ENCODE results near the gene LRRFIP2.

DNA sequence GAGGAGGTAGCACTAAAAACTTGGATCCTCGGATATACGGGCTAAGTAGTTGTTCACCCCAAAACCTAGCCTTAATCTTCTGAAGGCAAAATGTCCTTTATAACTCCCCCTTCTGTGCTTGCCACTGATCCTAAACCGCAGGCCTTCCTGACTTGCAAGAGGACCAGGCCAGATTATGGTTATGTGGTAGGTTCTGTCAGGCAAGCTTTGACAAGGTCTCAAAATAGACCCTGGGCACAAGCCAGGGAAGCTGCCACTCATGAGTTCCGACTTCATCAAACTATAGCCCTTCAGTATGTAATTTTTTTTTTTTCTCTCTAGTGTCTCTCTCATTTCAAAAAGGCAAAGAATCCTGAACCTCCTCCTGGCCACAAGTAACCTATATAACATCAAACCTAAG is 3.2 kb downstream of the LRRFIP2 start:
- TF ChIP-seq EZH2 (IDR thresholded peaks at IDR 0.05; ENCODE audit: low read length, missing control alignments) (no peak), CTCF (conservative IDR thresholded peaks at IDR 0.05 in 1 of 2, IDR thresholded peaks at IDR 0.05 in 1 of 2; ENCODE audit: low read depth in 1 of 2, low read length in 2 of 2) (no peak)

Measured in fibroblast of lung (primary cell).